ENCODE results near the gene LARGE1. TPM values are rescaled to one million over a fixed set of nuclear protein-coding genes. Genes with fewer than 3 reads are reported as not detected.
A peak's percentile ranks its signal among the peaks of the same experiment; 100 is the strongest.

Gene LARGE1
- total RNA-seq, 1 donor from 2014 or later = 27.4 TPM

DNA sequence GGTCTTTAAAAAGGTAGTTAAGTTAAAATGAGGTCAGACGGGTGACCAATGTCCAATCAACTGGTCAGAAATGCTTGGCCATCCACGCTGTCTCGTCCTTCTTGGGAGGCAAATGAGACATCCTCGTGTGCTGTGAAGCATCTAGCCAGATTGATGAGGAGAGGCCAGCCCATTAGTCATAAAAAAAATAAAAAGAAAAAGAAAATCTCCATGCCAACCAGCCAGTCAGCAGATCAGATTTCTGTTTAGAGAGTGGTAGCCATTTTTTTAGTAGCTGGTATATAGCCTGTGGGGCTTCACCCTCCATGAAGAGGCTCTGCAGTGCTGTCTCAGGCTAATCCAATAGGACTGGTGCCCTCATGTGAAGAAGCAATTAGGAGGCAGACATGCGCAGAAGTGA, 519.0 kb downstream of the LARGE1 start:
- H3K4me1 ChIP-seq = no peaks in the 10 kb centered on the region
- H3K4me3 ChIP-seq = no peak overlapping the region
- TF ChIP-seq, protein P1, sequence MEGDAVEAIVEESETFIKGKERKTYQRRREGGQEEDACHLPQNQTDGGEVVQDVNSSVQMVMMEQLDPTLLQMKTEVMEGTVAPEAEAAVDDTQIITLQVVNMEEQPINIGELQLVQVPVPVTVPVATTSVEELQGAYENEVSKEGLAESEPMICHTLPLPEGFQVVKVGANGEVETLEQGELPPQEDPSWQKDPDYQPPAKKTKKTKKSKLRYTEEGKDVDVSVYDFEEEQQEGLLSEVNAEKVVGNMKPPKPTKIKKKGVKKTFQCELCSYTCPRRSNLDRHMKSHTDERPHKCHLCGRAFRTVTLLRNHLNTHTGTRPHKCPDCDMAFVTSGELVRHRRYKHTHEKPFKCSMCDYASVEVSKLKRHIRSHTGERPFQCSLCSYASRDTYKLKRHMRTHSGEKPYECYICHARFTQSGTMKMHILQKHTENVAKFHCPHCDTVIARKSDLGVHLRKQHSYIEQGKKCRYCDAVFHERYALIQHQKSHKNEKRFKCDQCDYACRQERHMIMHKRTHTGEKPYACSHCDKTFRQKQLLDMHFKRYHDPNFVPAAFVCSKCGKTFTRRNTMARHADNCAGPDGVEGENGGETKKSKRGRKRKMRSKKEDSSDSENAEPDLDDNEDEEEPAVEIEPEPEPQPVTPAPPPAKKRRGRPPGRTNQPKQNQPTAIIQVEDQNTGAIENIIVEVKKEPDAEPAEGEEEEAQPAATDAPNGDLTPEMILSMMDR (IDR thresholded peaks at IDR 0.05) = no peak
- no peak overlapping the region for H3K27ac ChIP-seq
- H3K36me3 ChIP-seq = no peaks in the 10 kb centered on the region
- H3K9me3 ChIP-seq = no peaks in the 10 kb centered on the region
- H3K27me3 ChIP-seq (ENCODE audit: low read depth) = no peaks in the 10 kb centered on the region
- no peak for ATAC-seq
- DNase-seq = no peak
- intact Hi-C loops (cut with DNase I) = no loop called here

DNA sequence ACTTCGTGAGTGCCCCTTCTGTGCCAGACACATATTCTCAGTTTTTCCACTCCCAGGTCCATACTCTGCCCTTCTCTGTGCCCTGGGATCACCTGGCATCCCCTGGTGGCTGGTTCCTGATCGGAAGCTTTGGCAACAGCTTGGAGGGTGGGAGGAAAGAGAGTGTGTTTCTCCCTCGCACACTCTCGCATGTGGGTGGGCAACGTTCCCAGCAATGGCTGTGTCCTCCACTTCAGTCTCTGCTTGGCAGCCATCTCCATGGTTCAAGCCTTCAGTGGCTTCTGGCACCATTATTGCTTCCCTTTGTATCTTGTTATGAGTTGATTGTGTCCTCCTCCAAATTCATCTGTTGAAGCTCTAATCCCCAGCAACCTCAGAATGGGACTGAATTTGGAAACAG, 519.4 kb downstream of the LARGE1 start:
- ATAC-seq = no peak
- Histone ChIP-seq H3K27me3 (ENCODE audit: low read depth) (no peaks in the 10 kb centered on the region), H3K9me3 (no peaks in the 10 kb centered on the region), H3K4me1 (no peaks in the 10 kb centered on the region), H3K27ac (no peak overlapping the region), H3K36me3 (no peaks in the 10 kb centered on the region), H3K4me3 (no peak overlapping the region)
- intact Hi-C loops (cut with DNase I) = no loop called here
- TF ChIP-seq, protein P1 (IDR thresholded peaks at IDR 0.05) = no peak
- no peak for DNase-seq

DNA sequence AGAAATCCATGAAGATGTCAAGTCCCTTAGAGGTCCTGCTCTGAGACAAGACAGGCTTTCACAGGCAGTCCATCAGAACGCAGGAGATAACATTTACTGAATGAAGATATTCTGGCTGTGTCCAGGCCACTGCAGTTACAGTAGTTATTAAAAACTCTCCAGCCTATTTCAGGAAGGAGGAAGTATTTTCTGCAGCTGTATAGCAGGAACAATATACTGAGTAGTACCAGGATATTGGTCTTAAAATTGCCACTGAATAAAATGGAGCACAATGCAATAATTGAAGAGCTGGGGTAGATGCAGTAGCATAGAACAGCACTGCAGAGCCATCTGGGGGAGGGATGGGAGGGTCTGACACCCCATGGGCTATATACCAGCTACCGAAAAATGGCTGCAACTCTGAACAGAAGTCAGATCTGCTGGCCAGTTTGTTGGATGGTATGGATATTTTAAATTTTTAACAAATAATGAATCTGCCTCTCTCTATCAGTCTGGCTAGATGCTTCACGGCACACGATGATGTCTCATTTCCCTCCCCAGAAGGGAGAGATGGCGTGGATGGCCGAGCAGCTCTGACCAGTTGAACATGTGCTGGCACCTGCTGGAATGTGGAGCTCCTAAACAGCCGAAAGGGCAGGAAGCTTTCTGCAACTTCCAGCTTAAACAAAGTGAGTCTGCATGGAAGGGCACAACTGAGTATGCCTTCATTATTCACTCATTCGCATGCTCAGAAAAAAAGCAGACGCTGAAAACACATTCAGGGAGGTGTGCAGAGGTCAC, 520.0 kb downstream of the LARGE1 start:
- intact Hi-C loops (cut with DNase I) = no loop called here
- TF ChIP-seq, protein P1 (IDR thresholded peaks at IDR 0.05) = no peak
- ATAC-seq = no peak

DNA sequence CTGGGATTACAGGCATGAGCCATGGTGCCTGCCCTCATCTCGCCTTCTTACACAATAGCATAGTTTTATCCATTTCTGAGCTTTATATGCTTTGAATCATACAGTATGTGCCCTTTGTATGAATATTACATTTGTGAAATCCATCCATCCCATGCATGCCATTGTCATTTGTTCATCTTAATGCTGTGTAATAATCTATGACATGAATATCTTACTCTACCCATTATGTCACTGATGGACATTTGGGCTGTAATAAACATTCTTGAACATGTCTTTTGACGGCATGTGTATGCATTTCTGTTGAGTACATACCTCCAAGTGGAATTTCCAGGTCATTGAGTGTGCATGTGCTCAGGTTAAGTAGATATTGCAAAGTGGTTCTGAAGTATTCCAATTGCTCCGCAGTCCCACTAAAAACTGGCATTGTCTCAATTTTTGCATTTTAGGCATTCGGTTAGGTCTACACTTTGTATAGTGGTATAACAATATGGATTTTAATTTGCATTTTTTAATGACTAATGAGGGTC, 522.8 kb downstream of the LARGE1 start:
- ATAC-seq (peak; percentile 78 to 92), DNase-seq (no peak)
- intact Hi-C loops (cut with DNase I) = no loop called here
- Histone ChIP-seq H3K4me3 (no peak overlapping the region), H3K27ac (no peak overlapping the region), H3K27me3 (ENCODE audit: low read depth) (no peaks in the 10 kb centered on the region), H3K36me3 (no peaks in the 10 kb centered on the region), H3K4me1 (no peaks in the 10 kb centered on the region), H3K9me3 (no peaks in the 10 kb centered on the region)
- TF ChIP-seq, protein P1 (IDR thresholded peaks at IDR 0.05) = no peak

More for the DNA sequence above, 520.0 kb downstream of the LARGE1 start:
- H3K27me3 ChIP-seq (ENCODE audit: low read depth) = no peaks in the 10 kb centered on the region
- H3K9me3 ChIP-seq = no peaks in the 10 kb centered on the region
- H3K4me3 ChIP-seq = no peak overlapping the region
- no peaks in the 10 kb centered on the region for H3K4me1 ChIP-seq
- H3K27ac ChIP-seq = no peak overlapping the region
- no peaks in the 10 kb centered on the region for H3K36me3 ChIP-seq
- no peak for DNase-seq

DNA sequence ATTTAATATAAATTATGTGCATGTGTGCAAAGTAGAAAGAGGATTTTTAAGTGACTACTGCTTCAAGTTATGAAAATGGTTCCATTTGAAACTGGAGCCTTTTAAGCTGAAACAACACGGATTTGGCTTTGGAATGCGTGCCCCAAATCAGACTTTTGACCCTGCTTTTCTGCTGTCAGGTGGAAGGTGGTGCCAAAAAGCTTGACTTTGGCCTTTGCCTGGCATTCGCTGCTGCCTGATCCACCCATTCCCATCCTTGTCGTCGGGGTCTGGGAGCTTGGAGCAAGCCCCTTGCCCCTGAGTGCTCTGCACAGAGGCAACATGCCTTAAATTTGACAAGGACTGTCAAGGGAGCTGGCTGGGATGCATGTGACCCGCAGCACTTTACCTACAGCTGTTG, 526.8 kb downstream of the LARGE1 start:
- DNase-seq (no peak), ATAC-seq (no peak)
- TF ChIP-seq, protein P1 (IDR thresholded peaks at IDR 0.05) = no peak
- Histone ChIP-seq H3K4me3 (no peak overlapping the region), H3K4me1 (no peaks in the 10 kb centered on the region), H3K27ac (no peak overlapping the region), H3K36me3 (no peaks in the 10 kb centered on the region), H3K9me3 (no peaks in the 10 kb centered on the region), H3K27me3 (ENCODE audit: low read depth) (no peaks in the 10 kb centered on the region)
- intact Hi-C loops (cut with DNase I) = no loop called here

Data from lower lobe of right lung (tissue), 2 donors.